Measurements from ENCODE around the gene OAF.

Gene OAF

GRCh38 chr11:120184371-120184945, 26.4 kb upstream of the OAF start:
- no peak for DNase-seq

- DNase-seq, result no peak
These were observed 25.7 kb upstream of the OAF start for GRCh38 chr11:120184946-120185705.

GRCh38 chr11:120185706-120186455, 25.0 kb upstream of the OAF start:
- no peak for DNase-seq

- DNase-seq, result no peak
These were observed 24.4 kb upstream of the OAF start for GRCh38 chr11:120186456-120186773.

GRCh38 chr11:120186774-120187591, 23.8 kb upstream of the OAF start:
- no peak for DNase-seq

- no peak for DNase-seq
These were observed 22.5 kb upstream of the OAF start for GRCh38 chr11:120188371-120188770.

GRCh38 chr11:120188811-120189455, 21.9 kb upstream of the OAF start:
- no peak for DNase-seq

GRCh38 chr11:120191058-120191457, 19.8 kb upstream of the OAF start:
- DNase-seq, result no peak

GRCh38 chr11:120192831-120193625, 17.8 kb upstream of the OAF start:
- DNase-seq, result no peak

- no peak for DNase-seq
These were observed 16.7 kb upstream of the OAF start for GRCh38 chr11:120194166-120194565.

- DNase-seq, result no peak
These were observed 15.1 kb upstream of the OAF start for GRCh38 chr11:120195601-120196320.

- no peak for DNase-seq
These were observed 14.0 kb upstream of the OAF start for GRCh38 chr11:120196826-120197225.

GRCh38 chr11:120197251-120197891, 13.5 kb upstream of the OAF start:
- DNase-seq, result no peak

- DNase-seq, result no peak
These were observed 12.9 kb upstream of the OAF start for GRCh38 chr11:120197977-120198376.

GRCh38 chr11:120198403-120198786, 12.4 kb upstream of the OAF start:
- DNase-seq, result no peak

GRCh38 chr11:120198787-120199469, 11.9 kb upstream of the OAF start:
- DNase-seq, result no peak

- DNase-seq, result no peak
These were observed 11.2 kb upstream of the OAF start for GRCh38 chr11:120199613-120200012.

- no peak for DNase-seq
These were observed 10.2 kb upstream of the OAF start for GRCh38 chr11:120200677-120201076.

GRCh38 chr11:120201653-120202052, 9.2 kb upstream of the OAF start:
- no peak for DNase-seq

- no peak for DNase-seq
These were observed 7.2 kb upstream of the OAF start for GRCh38 chr11:120203626-120204025.

All from activated CD4-positive, alpha-beta T cell treated with anti-CD3 and anti-CD28 coated beads for 1 hour (primary cell).